Thyroid gland (tissue), 4 donors: ENCODE data around the gene C19orf53.

Source experiments
- POLR2A ChIP-seq, 2 donors: fragments of 450-650 bp; IDR thresholded peaks; one replicate each; pipeline ENCODE4 v1.6.1; 2017; ENCODE audit warnings: antibody characterized with exemption in 2 of 2, mild to moderate bottlenecking in 2 of 2, moderate library complexity in 1 of 2
- TF ChIP-seq, protein P1 (sequence below), 6 experiments: fragments of 200-600 bp in 3 of 6; fragments of 450-650 bp in 3 of 6; sonication (generic) in 3 of 6; IDR thresholded peaks; one replicate each; pipeline ENCODE4 v1.5.1; 2016 to 2019; ENCODE audit warnings: antibody characterized with exemption in 6 of 6, mild to moderate bottlenecking in 2 of 6, inconsistent platforms in 1 of 6, moderate library complexity in 1 of 6

GRCh38 chr19:13782537-13782936, 8.3 kb downstream of the C19orf53 start:
- TF ChIP-seq, protein P1, sequence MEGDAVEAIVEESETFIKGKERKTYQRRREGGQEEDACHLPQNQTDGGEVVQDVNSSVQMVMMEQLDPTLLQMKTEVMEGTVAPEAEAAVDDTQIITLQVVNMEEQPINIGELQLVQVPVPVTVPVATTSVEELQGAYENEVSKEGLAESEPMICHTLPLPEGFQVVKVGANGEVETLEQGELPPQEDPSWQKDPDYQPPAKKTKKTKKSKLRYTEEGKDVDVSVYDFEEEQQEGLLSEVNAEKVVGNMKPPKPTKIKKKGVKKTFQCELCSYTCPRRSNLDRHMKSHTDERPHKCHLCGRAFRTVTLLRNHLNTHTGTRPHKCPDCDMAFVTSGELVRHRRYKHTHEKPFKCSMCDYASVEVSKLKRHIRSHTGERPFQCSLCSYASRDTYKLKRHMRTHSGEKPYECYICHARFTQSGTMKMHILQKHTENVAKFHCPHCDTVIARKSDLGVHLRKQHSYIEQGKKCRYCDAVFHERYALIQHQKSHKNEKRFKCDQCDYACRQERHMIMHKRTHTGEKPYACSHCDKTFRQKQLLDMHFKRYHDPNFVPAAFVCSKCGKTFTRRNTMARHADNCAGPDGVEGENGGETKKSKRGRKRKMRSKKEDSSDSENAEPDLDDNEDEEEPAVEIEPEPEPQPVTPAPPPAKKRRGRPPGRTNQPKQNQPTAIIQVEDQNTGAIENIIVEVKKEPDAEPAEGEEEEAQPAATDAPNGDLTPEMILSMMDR (IDR thresholded peaks at IDR 0.05) = no peak
- no peak for TF ChIP-seq POLR2A (IDR thresholded peaks at IDR 0.05)
